Measurements from ENCODE around the gene JAZF1. TPM values are rescaled to one million over a fixed set of nuclear protein-coding genes. Genes with fewer than 3 reads are reported as not detected.

The JAZF1 gene
- total RNA-seq, 2 donors from 2014 or later, result 4.0 to 4.9 TPM

DNA sequence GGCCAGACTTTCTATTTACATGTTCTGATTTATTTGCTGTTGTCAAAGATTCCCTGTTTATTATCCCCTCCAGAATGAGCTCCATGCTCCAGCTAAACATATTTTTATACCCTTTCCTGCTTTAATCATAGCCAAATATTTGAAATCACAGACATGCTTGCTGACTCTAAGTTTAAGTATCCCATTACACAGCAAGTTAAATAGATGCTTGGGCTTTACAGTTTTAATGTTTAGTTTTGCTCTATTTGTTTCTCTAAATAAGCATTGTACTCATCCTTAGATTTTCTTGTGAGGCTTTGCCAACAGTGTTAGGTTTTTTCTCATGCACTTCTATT, 243.9 kb downstream of the JAZF1 start:
- DNase-seq, result no peak
- intact Hi-C loops (cut with DNase I), result no loop called here
- H3K36me3 ChIP-seq (replicated peaks in 1 of 2; ENCODE audit: insufficient read depth in 1 of 2, low read depth in 2 of 2), result no peaks in the 10 kb centered on the region
- H3K4me1 ChIP-seq, result no peaks in the 10 kb centered on the region
- H3K27ac ChIP-seq, result no peak overlapping the region
- H3K9me3 ChIP-seq, result no peaks in the 10 kb centered on the region
- no peak for TF ChIP-seq POLR2A (IDR thresholded peaks at IDR 0.05)
- TF ChIP-seq, protein P1, sequence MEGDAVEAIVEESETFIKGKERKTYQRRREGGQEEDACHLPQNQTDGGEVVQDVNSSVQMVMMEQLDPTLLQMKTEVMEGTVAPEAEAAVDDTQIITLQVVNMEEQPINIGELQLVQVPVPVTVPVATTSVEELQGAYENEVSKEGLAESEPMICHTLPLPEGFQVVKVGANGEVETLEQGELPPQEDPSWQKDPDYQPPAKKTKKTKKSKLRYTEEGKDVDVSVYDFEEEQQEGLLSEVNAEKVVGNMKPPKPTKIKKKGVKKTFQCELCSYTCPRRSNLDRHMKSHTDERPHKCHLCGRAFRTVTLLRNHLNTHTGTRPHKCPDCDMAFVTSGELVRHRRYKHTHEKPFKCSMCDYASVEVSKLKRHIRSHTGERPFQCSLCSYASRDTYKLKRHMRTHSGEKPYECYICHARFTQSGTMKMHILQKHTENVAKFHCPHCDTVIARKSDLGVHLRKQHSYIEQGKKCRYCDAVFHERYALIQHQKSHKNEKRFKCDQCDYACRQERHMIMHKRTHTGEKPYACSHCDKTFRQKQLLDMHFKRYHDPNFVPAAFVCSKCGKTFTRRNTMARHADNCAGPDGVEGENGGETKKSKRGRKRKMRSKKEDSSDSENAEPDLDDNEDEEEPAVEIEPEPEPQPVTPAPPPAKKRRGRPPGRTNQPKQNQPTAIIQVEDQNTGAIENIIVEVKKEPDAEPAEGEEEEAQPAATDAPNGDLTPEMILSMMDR (IDR thresholded peaks at IDR 0.05), result no peak
- no peak for ATAC-seq
- no peak overlapping the region for H3K4me3 ChIP-seq
- no peaks in the 10 kb centered on the region for H3K27me3 ChIP-seq

DNA sequence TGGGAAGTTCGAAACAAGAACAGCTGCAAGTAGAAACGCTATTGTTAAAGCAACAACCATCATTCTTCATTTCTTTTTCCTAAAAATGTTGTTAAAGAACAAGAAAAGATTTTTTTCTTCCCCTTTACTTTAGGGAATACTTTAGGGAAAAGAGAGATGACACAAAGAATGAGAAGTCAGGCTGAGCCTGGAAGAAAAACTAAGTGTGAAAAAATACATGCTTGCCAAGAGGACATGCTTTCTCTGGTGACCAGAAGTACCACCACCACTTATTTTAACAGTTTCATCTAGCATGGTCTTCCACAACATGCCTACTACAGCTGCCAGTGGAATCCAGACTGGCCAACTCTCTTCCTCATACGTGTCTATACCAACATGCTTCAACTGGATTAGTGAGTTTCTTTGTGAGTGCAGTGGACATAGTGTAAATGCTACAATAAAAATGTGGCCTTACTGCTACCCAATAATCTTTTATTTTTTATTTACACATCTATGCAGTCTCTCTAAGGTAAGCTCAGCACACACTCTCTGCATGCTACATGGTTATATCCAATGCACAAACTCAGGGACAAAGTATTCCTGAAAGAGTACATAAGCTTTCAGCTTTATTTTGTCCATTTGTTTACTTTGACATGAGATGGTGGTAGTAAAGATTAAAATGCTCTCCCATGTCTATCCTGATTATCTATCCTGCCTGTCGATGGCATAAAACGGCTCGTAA, 244.4 kb downstream of the JAZF1 start:
- Histone ChIP-seq H3K36me3 (replicated peaks in 1 of 2; ENCODE audit: insufficient read depth in 1 of 2, low read depth in 2 of 2) (no peaks in the 10 kb centered on the region), H3K27me3 (no peaks in the 10 kb centered on the region), H3K4me3 (no peak overlapping the region), H3K27ac (no peak overlapping the region), H3K9me3 (no peaks in the 10 kb centered on the region), H3K4me1 (no peaks in the 10 kb centered on the region)
- ATAC-seq, result no peak
- 72 to 82% methylated on average over 6 of the region's 6 CpGs for WGBS, 2 donors
- intact Hi-C loops (cut with DNase I), result no loop called here
- DNase-seq, result no peak
- TF ChIP-seq, protein P1 (IDR thresholded peaks at IDR 0.05), result no peak
- no peak for TF ChIP-seq POLR2A (IDR thresholded peaks at IDR 0.05)

DNA sequence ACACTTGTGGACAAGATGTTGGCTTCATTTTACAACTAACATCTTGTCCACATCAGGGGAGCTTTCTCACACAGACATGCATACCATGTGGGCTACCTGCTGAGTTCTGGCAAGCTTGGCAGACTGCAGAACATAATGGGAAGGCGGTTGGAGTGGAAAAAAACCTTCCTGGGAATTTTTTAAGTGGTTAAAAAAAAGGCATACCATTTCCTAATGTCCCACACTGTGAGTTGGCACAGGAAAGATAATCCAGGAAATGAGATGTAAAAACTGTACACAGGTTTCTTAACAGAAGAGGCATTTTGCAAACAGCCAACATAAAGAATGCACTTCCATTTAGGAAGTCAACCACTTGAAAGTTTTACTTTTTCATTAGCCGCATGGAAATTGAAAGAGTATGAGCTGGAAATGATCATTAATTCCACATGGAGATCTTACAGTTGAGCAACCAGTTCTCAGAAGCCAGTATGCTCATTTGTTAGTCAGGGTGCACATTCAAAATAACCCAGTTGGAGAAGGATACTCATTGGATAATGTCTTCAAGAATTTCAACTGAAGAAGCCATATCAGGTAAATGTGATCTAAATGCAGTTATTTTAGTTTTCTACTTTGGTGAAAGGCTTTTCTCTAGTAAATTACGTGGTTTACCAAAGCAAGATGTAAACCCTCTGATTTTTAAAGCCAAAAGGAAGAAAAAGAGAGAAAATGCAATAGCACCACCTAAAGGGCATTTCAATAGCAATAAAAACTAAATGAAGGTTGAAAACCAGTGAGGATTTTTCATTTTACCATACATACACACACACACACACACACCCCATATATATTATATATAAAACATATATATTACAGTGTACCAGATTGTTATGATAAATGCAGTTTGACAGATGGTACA, 246.7 kb downstream of the JAZF1 start:
- intact Hi-C loops (cut with DNase I), result no loop called here
- no peak for ATAC-seq
- Histone ChIP-seq H3K27me3 (no peaks in the 10 kb centered on the region), H3K9me3 (no peaks in the 10 kb centered on the region), H3K4me3 (no peak overlapping the region), H3K36me3 (replicated peaks in 1 of 2; ENCODE audit: insufficient read depth in 1 of 2, low read depth in 2 of 2) (no peaks in the 10 kb centered on the region), H3K4me1 (no peaks in the 10 kb centered on the region), H3K27ac (no peak overlapping the region)
- DNase-seq, result no peak
- TF ChIP-seq, protein P1 (IDR thresholded peaks at IDR 0.05), result peak in 3 of 7 experiments; percentile 8 to 26 (median 23)
- TF ChIP-seq POLR2A (IDR thresholded peaks at IDR 0.05), result no peak
- WGBS, 2 donors, result 83 to 86% methylated on average over 3 of the region's 3 CpGs

DNA sequence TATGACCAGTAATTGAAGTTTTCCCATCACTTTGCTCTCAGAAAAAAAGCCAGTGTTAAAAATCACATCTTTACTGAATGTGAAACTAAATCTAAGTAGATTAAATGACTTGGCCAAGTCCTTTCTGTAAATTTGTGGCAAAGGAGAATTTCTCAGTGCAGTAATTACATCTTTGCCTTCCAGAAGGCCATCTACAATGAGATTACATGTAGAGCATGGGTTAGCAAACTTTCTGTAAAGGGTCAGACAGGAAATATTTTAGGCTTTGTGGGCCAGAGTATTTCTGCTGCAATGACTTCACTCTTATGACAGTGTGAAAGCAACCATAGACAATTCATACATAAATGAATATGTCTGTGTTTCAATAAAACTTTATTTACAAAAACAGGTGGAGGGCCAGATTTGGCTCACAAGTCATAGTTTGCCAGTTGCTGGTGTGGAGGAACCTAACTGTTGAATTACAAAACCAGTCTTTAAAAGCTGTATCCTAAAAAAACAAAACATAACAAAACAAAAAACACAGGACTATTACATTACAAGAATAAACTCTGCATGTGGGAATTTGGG, 249.6 kb downstream of the JAZF1 start:
- Histone ChIP-seq H3K27me3 (no peaks in the 10 kb centered on the region), H3K4me1 (no peaks in the 10 kb centered on the region), H3K27ac (no peak overlapping the region), H3K4me3 (no peak overlapping the region), H3K9me3 (no peaks in the 10 kb centered on the region), H3K36me3 (replicated peaks in 1 of 2; ENCODE audit: insufficient read depth in 1 of 2, low read depth in 2 of 2) (no peaks in the 10 kb centered on the region)
- no peak for DNase-seq
- ATAC-seq, result no peak
- TF ChIP-seq POLR2A (IDR thresholded peaks at IDR 0.05), result no peak
- TF ChIP-seq, protein P1 (IDR thresholded peaks at IDR 0.05), result no peak
- intact Hi-C loops (cut with DNase I), result no loop called here
